BLaER1 (cell line): ENCODE results near the gene SERTAD1.
A peak's percentile ranks its signal among the peaks of the same experiment; 100 is the strongest.

Source experiments
- H3K27ac ChIP-seq: shearing (Covaris generic); formaldehyde crosslinking; 2 replicates; pipeline ENCODE4 v1.8.1; 2022
- H3K27me3 ChIP-seq: shearing (Covaris generic); formaldehyde crosslinking; 2 replicates; pipeline ENCODE4 v1.8.1; 2022
- H3K36me3 ChIP-seq: shearing (Covaris generic); formaldehyde crosslinking; 2 replicates; pipeline ENCODE4 v1.8.1; 2022
- H3K4me1 ChIP-seq: shearing (Covaris generic); formaldehyde crosslinking; 2 replicates; pipeline ENCODE4 v1.8.1; 2022
- H3K4me2 ChIP-seq: shearing (Covaris generic); formaldehyde crosslinking; 2 replicates; pipeline ENCODE4 v1.8.1; 2022
- H3K4me3 ChIP-seq: shearing (Covaris generic); formaldehyde crosslinking; 2 replicates; pipeline ENCODE4 v1.8.1; 2022
- H3K9ac ChIP-seq: shearing (Covaris generic); formaldehyde crosslinking; 2 replicates; pipeline ENCODE4 v1.8.1; 2022
- H3K9me3 ChIP-seq: shearing (Covaris generic); formaldehyde crosslinking; 2 replicates; pipeline ENCODE4 v1.8.1; 2022
- H4K20me1 ChIP-seq: shearing (Covaris generic); formaldehyde crosslinking; 2 replicates; pipeline ENCODE4 v1.8.1; 2022
- Cebpa-rat ChIP-seq: shearing (Covaris generic); IDR thresholded peaks from 2 replicates; pipeline ENCODE4 v1.8.1; 2022

SERTAD1 gene, protein sequence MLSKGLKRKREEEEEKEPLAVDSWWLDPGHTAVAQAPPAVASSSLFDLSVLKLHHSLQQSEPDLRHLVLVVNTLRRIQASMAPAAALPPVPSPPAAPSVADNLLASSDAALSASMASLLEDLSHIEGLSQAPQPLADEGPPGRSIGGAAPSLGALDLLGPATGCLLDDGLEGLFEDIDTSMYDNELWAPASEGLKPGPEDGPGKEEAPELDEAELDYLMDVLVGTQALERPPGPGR

GRCh38 chr19:40425450-40426287 lies at the start of gene SERTAD1:
SERTAD1 (minus strand) TSS chr19:40425992; CDS start chr19:40423546, 2,446 bp downstream.
- Histone ChIP-seq H3K36me3 (peaks cover 13% of the 10 kb centered on the region), H3K9ac (peak within 1 kb of the TSS; percentile 91), H3K4me1 (peaks cover 38% of the 10 kb centered on the region), H3K27me3 (no peaks in the 10 kb centered on the region), H3K27ac (peak within 1 kb of the TSS; percentile 93), H4K20me1 (no peaks in the 10 kb centered on the region), H3K9me3 (no peaks in the 10 kb centered on the region), H3K4me2 (peak within 1 kb of the TSS; percentile 91), H3K4me3 (peak within 1 kb of the TSS; percentile 92)
- TF ChIP-seq Cebpa-rat, result no peak

DNA sequence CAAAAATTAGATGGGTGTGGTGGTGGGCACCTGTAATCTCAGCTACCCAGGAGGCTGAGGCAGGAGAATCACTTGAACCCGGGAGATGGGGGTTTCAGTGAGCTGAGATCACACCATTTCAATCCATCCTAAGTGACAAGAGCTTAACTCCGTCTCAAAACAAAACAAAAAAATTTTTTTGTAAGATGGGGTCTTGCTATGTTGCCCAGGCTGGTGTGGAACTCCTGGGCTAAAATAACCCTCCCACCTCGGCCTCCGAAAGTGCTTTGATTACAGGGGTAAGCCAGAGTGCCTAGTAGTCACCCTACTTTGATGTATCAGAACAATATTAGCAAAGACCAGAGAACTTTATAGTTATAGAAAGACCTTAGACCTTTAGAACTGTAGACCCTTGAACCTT lies 48.9 kb upstream of the SERTAD1 start:
- Histone ChIP-seq H3K27me3 (no peaks in the 10 kb centered on the region), H3K9ac (no peak overlapping the region), H3K9me3 (no peaks in the 10 kb centered on the region), H3K27ac (no peak overlapping the region), H4K20me1 (no peaks in the 10 kb centered on the region), H3K4me1 (no peaks in the 10 kb centered on the region), H3K4me3 (no peak overlapping the region), H3K36me3 (no peaks in the 10 kb centered on the region), H3K4me2 (no peak overlapping the region)
- TF ChIP-seq Cebpa-rat, result no peak

- Histone ChIP-seq H3K4me3 (no peak overlapping the region), H3K27me3 (no peaks in the 10 kb centered on the region), H3K36me3 (no peaks in the 10 kb centered on the region), H3K4me2 (no peak overlapping the region), H3K9ac (no peak overlapping the region), H3K4me1 (no peaks in the 10 kb centered on the region), H3K9me3 (no peaks in the 10 kb centered on the region), H3K27ac (no peak overlapping the region), H4K20me1 (no peaks in the 10 kb centered on the region)
- TF ChIP-seq Cebpa-rat, result no peak
These were observed 46.7 kb upstream of the SERTAD1 start for GRCh38 chr19:40472516-40472915.

DNA sequence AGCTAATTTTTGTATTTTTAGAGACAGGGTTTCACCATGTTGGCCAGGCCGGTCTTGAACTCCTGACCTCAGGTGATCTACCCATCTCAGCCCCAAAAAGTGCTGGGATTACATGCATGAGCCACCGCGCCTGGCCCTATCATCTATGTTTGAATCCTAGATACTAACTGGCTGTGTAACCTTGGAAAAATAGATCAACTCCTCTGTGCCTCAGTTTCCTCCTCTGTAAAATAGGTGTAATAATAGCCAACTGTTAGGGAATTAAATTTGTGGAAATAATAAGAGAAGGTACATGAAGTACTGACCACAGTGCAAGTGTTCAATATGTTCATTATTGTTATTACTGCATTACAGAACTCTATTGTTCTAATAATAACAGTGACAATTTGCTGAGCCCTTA lies 45.3 kb upstream of the SERTAD1 start:
- H3K36me3 ChIP-seq, result no peaks in the 10 kb centered on the region
- no peak overlapping the region for H3K27ac ChIP-seq
- no peaks in the 10 kb centered on the region for H3K9me3 ChIP-seq
- H3K4me2 ChIP-seq, result no peak overlapping the region
- H3K27me3 ChIP-seq, result peaks cover 5% of the 10 kb centered on the region; the same call in 1 of the 2 replicates
- no peak for TF ChIP-seq Cebpa-rat
- H3K4me1 ChIP-seq, result peaks cover 6% of the 10 kb centered on the region
- H4K20me1 ChIP-seq, result no peaks in the 10 kb centered on the region
- H3K9ac ChIP-seq, result no peak overlapping the region
- H3K4me3 ChIP-seq, result no peak overlapping the region

- Histone ChIP-seq H3K9me3 (no peaks in the 10 kb centered on the region), H3K36me3 (no peaks in the 10 kb centered on the region), H3K27ac (no peak overlapping the region), H3K4me2 (no peak overlapping the region), H3K9ac (no peak overlapping the region), H3K4me1 (peaks cover 19% of the 10 kb centered on the region), H3K27me3 (peaks cover 5% of the 10 kb centered on the region; the same call in 1 of the 2 replicates), H3K4me3 (no peak overlapping the region), H4K20me1 (no peaks in the 10 kb centered on the region)
- TF ChIP-seq Cebpa-rat, result no peak
These were observed 43.2 kb upstream of the SERTAD1 start for GRCh38 chr19:40469011-40469410.

- Histone ChIP-seq H3K27ac (no peak within 1 kb of the TSS), H3K4me1 (peaks cover 21% of the 10 kb centered on the region), H3K4me3 (peak within 1 kb of the TSS; percentile 76), H3K27me3 (peaks cover 5% of the 10 kb centered on the region; the same call in 1 of the 2 replicates), H3K9me3 (no peaks in the 10 kb centered on the region), H3K9ac (peak within 1 kb of the TSS; percentile 22; the same call in 1 of the 2 replicates), H3K4me2 (peak within 1 kb of the TSS; percentile 93), H3K36me3 (no peaks in the 10 kb centered on the region), H4K20me1 (no peaks in the 10 kb centered on the region)
- TF ChIP-seq Cebpa-rat, result no peak
These were observed 41.4 kb upstream of the SERTAD1 start, which contains the start of gene SPTBN4 for GRCh38 chr19:40466985-40467734. SPTBN4 (plus strand) TSS chr19:40467001; CDS start chr19:40472622, 5,621 bp downstream.

DNA sequence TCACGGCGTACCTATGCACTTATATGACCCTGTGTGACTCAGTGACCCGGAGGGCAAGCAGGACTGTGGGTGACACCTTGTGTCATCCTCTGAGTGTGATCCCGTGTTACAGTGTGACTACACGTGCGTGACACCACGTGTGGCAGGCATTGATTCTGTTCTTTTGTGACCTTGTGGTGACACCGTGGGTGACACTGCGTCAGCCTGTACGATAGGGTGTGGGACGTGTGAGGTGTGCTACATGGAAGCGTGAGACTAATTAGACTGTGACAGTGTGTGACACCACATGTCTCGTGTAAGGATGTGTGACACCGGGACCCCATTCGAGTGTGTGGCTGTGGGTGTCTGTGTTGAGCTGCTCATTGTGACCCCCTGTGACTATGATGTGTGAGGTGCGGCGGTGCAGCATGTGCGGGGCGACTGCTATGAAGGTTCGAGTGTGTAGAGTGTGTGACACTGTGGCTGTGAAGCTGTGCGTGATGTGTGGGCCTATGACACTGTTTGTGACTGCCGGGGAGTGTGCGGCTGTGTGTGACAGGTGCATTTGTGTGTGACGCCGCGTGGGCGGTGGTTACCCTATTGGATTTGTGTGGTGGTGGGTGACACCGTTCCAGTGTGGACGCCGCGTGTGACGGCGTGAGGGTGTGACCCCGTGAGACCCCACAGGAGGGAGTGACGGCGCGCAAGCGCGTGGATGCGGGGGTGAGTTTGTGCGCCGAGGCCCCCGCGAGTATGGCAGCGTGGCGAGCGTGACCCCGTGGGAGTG lies 40.6 kb upstream of the SERTAD1 start:
- H3K9me3 ChIP-seq, result no peaks in the 10 kb centered on the region
- no peaks in the 10 kb centered on the region for H4K20me1 ChIP-seq
- H3K9ac ChIP-seq, result peak overlapping the region; percentile 22; the same call in 1 of the 2 replicates
- peaks cover 5% of the 10 kb centered on the region; the same call in 1 of the 2 replicates for H3K27me3 ChIP-seq
- no peaks in the 10 kb centered on the region for H3K36me3 ChIP-seq
- H3K27ac ChIP-seq, result no peak overlapping the region
- peak overlapping the region; percentile 93 for H3K4me2 ChIP-seq
- TF ChIP-seq Cebpa-rat, result no peak
- peaks cover 28% of the 10 kb centered on the region for H3K4me1 ChIP-seq
- H3K4me3 ChIP-seq, result peak overlapping the region; percentile 76

GRCh38 chr19:40465557-40466218 lies 39.9 kb upstream of the SERTAD1 start, which contains the start of gene BLVRB:
BLVRB (minus strand) TSS chr19:40465745; CDS start chr19:40465688, 57 bp downstream.
- no peak for TF ChIP-seq Cebpa-rat
- peak within 1 kb of the TSS; percentile 68; the same call in 1 of the 2 replicates for H3K27ac ChIP-seq

More at GRCh38 chr19:40465557-40466218, 39.9 kb upstream of the SERTAD1 start, which contains the start of gene BLVRB:
- H4K20me1 ChIP-seq, result no peaks in the 10 kb centered on the region
- H3K4me2 ChIP-seq, result peak within 1 kb of the TSS; percentile 93
- H3K27me3 ChIP-seq, result peaks cover 5% of the 10 kb centered on the region; the same call in 1 of the 2 replicates
- H3K9me3 ChIP-seq, result no peaks in the 10 kb centered on the region
- H3K9ac ChIP-seq, result peak within 1 kb of the TSS; percentile 80
- H3K36me3 ChIP-seq, result no peaks in the 10 kb centered on the region
- H3K4me3 ChIP-seq, result peak within 1 kb of the TSS; percentile 76
- peaks cover 34% of the 10 kb centered on the region for H3K4me1 ChIP-seq
